Bronchial epithelial cell (primary cell): ENCODE measurements around the gene CYP46A1. TPM values are rescaled to one million over a fixed set of nuclear protein-coding genes. Genes with fewer than 3 reads are reported as not detected.
A peak's percentile ranks its signal among the peaks of the same experiment; 100 is the strongest.

Source experiments
- DNase-seq: peaks from one replicate; pipeline ENCODE4 v3.0.0-alpha.2; 2010; ENCODE audit warnings: low read depth
- FAIRE-seq: peaks from 2 replicates; lab custom pipeline; 2011; peaks lifted over from hg19 to GRCh38; lab: Jason Lieb, UNC
- H3K27me3 ChIP-seq: 2 replicates; pipeline ENCODE4 v1.5.1; 2011; ENCODE audit warnings: low read length; ENCODE audit not compliant: control insufficient read depth, insufficient read depth
- H3K36me3 ChIP-seq: 2 replicates; pipeline ENCODE4 v1.5.1; 2011; ENCODE audit warnings: low read length; ENCODE audit not compliant: control insufficient read depth, insufficient read depth
- H3K4me3 ChIP-seq: 2 replicates; pipeline ENCODE4 v1.5.1; 2011; ENCODE audit warnings: mild to moderate bottlenecking, low read depth, low read length, control low read depth
- total RNA-seq: library from RNA; depleted of rRNA; stranded (reverse); fragments of >200 nt; gene quantifications from 2 replicates; pipeline ENCODE4 v1.2.1, GENCODE V29; 2014
- TF ChIP-seq, protein P1 (sequence below): IDR thresholded peaks from 2 replicates; pipeline ENCODE4 v1.5.1; 2011; ENCODE audit warnings: mild to moderate bottlenecking, moderate library complexity, low read length, control low read depth, inconsistent platforms; ENCODE audit not compliant: insufficient read depth, severe bottlenecking

Gene CYP46A1
- total RNA-seq, 1 donor from 2014 or later: not detected

DNA sequence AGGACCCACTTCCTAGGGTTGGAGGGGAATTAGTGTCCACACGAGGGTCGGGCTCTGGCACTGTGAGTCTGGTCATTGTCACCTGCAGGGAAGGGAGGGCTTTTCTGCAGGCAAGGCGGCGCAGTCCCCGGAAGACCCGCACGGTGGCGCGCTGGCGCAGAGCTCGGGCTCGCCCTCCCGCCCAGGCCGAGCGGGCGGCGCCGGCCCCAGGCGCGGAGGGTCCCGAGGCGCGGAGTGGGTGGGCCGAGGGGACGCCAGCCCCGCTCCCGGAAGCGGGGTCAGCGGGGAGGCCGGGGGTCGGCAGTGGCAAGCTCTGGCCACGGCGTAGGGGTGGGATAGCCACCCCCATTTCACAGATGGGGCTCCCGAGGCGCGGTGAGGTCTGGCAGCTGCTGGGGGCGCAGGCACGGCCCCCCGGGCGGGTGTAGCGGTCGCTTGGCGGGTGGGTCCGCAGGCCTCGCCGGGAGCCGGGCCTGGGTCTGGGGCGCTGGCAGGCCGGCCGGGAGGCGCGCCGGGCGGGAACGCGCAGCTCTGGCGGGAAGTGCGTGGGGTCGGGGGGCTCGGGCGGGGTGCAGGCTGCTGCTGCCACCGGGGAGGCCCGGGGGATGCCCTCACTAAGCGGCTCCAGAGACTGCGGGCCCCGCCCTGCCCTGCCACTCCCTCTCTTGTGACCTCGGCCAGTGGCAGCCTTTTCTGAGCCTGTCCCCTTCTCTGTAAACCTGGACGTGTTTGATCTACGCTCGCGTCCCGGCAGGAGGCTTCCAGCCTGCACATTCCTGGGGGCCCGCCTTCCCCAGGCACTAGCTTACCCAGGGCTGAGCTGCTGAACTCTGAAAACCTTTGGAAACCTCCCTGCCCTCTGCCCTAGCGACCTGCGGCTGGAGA lies 46.1 kb downstream of the CYP46A1 start:
- FAIRE-seq (no peak), DNase-seq (no peak)
- TF ChIP-seq, protein P1, sequence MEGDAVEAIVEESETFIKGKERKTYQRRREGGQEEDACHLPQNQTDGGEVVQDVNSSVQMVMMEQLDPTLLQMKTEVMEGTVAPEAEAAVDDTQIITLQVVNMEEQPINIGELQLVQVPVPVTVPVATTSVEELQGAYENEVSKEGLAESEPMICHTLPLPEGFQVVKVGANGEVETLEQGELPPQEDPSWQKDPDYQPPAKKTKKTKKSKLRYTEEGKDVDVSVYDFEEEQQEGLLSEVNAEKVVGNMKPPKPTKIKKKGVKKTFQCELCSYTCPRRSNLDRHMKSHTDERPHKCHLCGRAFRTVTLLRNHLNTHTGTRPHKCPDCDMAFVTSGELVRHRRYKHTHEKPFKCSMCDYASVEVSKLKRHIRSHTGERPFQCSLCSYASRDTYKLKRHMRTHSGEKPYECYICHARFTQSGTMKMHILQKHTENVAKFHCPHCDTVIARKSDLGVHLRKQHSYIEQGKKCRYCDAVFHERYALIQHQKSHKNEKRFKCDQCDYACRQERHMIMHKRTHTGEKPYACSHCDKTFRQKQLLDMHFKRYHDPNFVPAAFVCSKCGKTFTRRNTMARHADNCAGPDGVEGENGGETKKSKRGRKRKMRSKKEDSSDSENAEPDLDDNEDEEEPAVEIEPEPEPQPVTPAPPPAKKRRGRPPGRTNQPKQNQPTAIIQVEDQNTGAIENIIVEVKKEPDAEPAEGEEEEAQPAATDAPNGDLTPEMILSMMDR: peak; percentile 85
- H3K36me3 ChIP-seq: no peaks in the 10 kb centered on the region
- peak overlapping the region; percentile 16 for H3K4me3 ChIP-seq
- H3K27me3 ChIP-seq: peaks cover 6% of the 10 kb centered on the region

DNA sequence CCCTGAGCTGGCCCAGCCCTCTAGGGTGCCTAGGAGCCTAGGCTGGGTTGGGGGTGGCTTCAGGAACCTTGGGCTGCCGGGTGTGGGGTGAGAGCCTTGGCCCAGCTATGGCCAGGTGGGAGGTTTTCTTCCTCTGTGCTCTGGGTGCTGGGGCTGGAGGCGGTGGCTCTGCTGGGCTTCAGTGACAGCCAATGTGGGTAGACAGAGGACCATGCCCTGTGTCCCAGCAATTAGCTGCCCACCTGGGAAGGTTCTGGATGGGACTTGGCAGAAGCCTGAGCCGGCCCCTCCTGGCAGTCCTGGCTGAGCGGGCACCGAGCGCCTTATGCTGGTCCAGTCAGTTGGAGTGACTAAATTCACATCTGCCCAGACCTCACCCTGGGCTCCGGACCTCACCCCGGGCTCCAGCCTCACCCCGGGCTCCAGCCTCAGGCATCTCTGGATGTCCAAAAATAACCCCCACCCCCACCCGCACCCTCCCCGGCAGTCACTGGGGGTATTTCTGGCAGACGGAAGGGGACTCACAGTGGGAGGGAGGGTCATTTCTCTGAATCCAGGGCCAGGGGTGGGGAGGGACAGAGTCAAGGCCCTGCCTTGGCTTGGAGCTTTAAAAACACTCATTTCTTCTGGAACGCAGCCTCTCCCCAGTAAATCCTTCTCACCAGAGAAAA lies 46.9 kb downstream of the CYP46A1 start:
- FAIRE-seq (no peak), DNase-seq (no peak)
- peaks cover 9% of the 10 kb centered on the region for H3K27me3 ChIP-seq
- TF ChIP-seq, protein P1: no peak
- no peak overlapping the region for H3K4me3 ChIP-seq
- no peaks in the 10 kb centered on the region for H3K36me3 ChIP-seq

DNA sequence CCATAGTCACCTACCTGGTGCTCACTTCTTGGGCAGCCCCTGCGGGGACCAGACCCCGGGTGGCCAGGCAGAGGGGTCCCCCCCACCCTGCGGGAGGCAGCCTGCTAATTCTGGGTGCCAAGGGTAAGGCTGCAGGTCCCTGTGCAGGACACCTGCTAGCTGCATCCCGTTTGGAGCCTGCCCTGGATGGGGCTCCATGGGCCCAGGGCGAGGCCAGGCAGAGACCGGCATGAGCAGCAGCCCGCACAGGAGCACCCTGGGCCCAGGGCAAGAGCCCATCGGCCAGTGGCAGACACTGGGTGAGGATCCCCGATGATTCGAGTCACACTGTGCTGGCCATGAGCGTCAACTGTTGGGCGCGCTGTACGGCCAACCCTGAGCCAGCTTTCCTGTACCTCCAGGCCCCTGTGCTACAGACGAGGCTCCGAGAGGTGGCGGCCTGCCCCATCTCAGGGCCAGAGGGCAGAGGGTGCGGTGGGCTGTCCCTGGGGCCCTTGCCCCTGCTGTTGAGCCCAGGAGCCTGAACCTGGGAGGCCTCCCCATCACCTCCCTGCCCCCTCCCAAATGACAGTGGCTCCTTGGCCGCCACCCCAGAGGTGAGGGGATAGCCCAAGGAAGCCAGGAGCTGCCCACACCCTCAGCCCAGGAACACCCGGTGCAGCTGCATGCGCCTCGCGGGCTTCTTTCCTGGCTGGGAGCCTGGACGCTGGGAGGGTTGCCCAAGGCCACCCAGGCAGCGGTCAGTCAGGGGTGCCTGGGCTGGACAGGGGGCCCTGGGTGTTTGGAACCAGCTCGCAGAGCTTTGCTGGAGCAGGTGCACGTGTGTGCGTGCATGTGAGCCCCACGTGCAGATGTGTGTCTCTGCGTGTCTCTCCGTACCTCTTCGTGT lies 47.7 kb downstream of the CYP46A1 start:
- FAIRE-seq (no peak), DNase-seq (no peak)
- TF ChIP-seq, protein P1: no peak
- Histone ChIP-seq H3K4me3 (no peak overlapping the region), H3K36me3 (no peaks in the 10 kb centered on the region), H3K27me3 (peaks cover 6% of the 10 kb centered on the region)

DNA sequence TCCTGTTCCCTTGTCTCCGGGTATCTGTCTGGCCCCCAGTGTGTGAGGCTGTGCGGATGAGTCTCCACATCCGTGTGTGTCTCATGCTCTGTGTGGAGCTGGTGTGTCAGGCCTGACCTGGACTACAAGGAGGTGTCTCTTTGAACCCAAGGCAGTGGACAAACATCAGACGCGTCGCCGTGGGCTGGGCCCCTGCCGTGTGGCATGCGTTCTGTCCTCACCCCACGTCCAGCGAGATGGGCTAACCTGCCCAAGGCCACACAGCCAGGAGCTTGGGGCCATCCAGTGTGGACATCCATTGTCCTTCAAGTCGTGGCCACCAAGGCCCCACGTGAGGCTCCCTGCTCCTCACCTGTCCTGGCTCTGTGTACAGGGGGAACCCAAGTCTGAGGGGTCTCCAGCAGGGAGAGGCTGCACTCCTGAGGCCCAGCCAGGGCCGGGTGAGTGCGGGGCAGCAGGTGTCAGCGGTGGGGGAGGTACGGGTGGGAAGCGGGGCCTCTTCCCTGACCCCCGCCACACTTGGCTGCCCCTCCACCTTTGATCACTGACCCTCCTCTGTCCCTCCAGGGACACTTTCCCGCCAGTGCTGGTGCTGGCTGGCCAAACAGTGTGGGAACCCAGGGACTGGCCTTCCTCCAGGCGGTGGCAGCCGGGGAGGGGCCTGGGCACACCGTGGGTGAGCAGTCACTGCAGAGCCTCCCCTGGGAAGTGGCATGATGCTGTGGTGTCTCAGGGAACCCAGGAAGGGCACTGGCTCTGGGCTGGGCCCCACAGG lies 48.5 kb downstream of the CYP46A1 start:
- FAIRE-seq: no peak
- DNase-seq: no peak
- TF ChIP-seq, protein P1: no peak
- Histone ChIP-seq H3K27me3 (peaks cover 8% of the 10 kb centered on the region), H3K36me3 (no peaks in the 10 kb centered on the region), H3K4me3 (no peak overlapping the region)

DNA sequence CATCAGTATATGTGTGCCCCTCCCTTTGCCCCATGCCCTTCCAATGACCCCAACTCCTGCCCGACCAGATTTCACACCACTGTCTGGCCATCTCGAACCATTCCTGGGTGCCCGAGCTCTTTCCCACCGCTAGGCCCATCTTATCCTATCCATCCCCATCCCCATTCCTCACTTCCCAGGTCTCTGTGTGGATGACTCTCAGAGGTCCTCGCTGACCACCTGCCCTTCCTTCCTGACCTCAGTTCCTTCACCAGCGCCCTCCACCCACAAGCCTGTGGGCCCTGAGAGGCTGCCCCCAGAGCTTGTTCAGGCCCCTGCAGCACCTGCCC lies 49.1 kb downstream of the CYP46A1 start:
- H3K4me3 ChIP-seq: no peak overlapping the region
- H3K36me3 ChIP-seq: no peaks in the 10 kb centered on the region
- TF ChIP-seq, protein P1: no peak
- FAIRE-seq (no peak), DNase-seq (no peak)
- H3K27me3 ChIP-seq: peaks cover 9% of the 10 kb centered on the region
